Measurements from ENCODE around the gene ST3GAL4. TPM values are rescaled to one million over a fixed set of nuclear protein-coding genes. Genes with fewer than 3 reads are reported as not detected.

The ST3GAL4 gene
- polyA plus RNA-seq, 1 of the 3 experiments (the other 2 are of a cell fraction) = 32.0 TPM

- H3K36me3 ChIP-seq (replicated peaks in 1 of 2; ENCODE audit: control insufficient read depth in 1 of 2, insufficient read depth in 2 of 2, low read length in 1 of 2) = no peaks in the 10 kb centered on the region
- no peaks in the 10 kb centered on the region for H3K9me2 ChIP-seq
- no peak overlapping the region for H2AFZ ChIP-seq (ENCODE audit: low read depth)
- H3K9me3 ChIP-seq = no peaks in the 10 kb centered on the region
- 94% methylated on average over 7 of the region's 7 CpGs for WGBS (ENCODE audit: low lambda C conversion rate)
- H3K4me1 ChIP-seq (ENCODE audit: control insufficient read depth in 1 of 2, insufficient read depth in 2 of 2, low read depth in 1 of 2, low read length in 1 of 2) = peaks cover 0 to 19% of the 10 kb centered on the region in 2 experiments; a peak in 1 of 4 replicates
- TF ChIP-seq MEF2A (IDR thresholded peaks at IDR 0.05; ENCODE audit: borderline replicate concordance, low read depth) (no peak), EZH2phosphoT487 (IDR thresholded peaks at IDR 0.05; ENCODE audit: borderline replicate concordance, low read depth) (no peak), RXRA (IDR thresholded peaks at IDR 0.05; ENCODE audit: borderline replicate concordance, low read depth) (no peak), RCOR1 (IDR thresholded peaks at IDR 0.05; ENCODE audit: low read length) (no peak), GATA2 (CRISPR knock-in tag; IDR thresholded peaks at IDR 0.05) (no peak), FOSL2 (IDR thresholded peaks at IDR 0.05; ENCODE audit: borderline replicate concordance, low read depth) (no peak), IRF3 (IDR thresholded peaks at IDR 0.05; ENCODE audit: low read depth, low read length) (no peak), RFX5 (IDR thresholded peaks at IDR 0.05; ENCODE audit: low read length) (no peak), CHD2 (IDR thresholded peaks at IDR 0.05; ENCODE audit: low read length, partially characterized antibody) (no peak), GABPA (IDR thresholded peaks at IDR 0.05; ENCODE audit: low read depth) (no peak), NFIC (IDR thresholded peaks at IDR 0.05; ENCODE audit: borderline replicate concordance) (no peak)
- no peak overlapping the region for H3K9ac ChIP-seq
- peaks cover 46% of the 10 kb centered on the region for H3K79me2 ChIP-seq (ENCODE audit: insufficient read depth)
- H3K4me2 ChIP-seq = no peak overlapping the region
- H3K27me3 ChIP-seq (ENCODE audit: insufficient read depth) = no peaks in the 10 kb centered on the region
- no peaks in the 10 kb centered on the region; the same call in 1 of the 2 replicates for H4K20me1 ChIP-seq (ENCODE audit: insufficient read depth)
- H3K27ac ChIP-seq (ENCODE audit: low read depth in 2 of 2, low read length in 1 of 2) = no peak overlapping the region
- ChIA-PET POLR2A (no interaction called here), CTCF (no interaction called here)
- no peak overlapping the region for H3K4me3 ChIP-seq (ENCODE audit: low read depth in 2 of 2, low read length in 1 of 2)
- no peak for DNase-seq
- H3F3A ChIP-seq (replicated peaks; ENCODE audit: insufficient read depth) = no peaks in the 10 kb centered on the region
Observed at GRCh38 chr11:126375726-126376125, 20.2 kb downstream of the ST3GAL4 start.

- H3K9me3 ChIP-seq = no peaks in the 10 kb centered on the region
- TF ChIP-seq MAX (IDR thresholded peaks at IDR 0.05; ENCODE audit: low read depth) (no peak), RCOR1 (IDR thresholded peaks at IDR 0.05; ENCODE audit: low read length) (no peak), EZH2phosphoT487 (IDR thresholded peaks at IDR 0.05; ENCODE audit: borderline replicate concordance, low read depth) (no peak), SMC3 (IDR thresholded peaks at IDR 0.05; ENCODE audit: low read depth, low read length) (no peak), ELF1 (IDR thresholded peaks at IDR 0.05) (no peak), ZBTB33 (IDR thresholded peaks at IDR 0.05; ENCODE audit: borderline replicate concordance, low read depth) (no peak), RAD21 (IDR thresholded peaks at IDR 0.05; ENCODE audit: low read length) (no peak), SIN3A (IDR thresholded peaks at IDR 0.05; ENCODE audit: borderline replicate concordance, low read depth, low read length) (no peak), REST (IDR thresholded peaks at IDR 0.05; ENCODE audit: low read depth, low read length) (no peak), FOXJ3 (CRISPR knock-in tag; IDR thresholded peaks at IDR 0.05) (no peak), NRF1 (IDR thresholded peaks at IDR 0.05; ENCODE audit: low read depth, low read length) (no peak)
- H3F3A ChIP-seq (replicated peaks; ENCODE audit: insufficient read depth) = no peaks in the 10 kb centered on the region
- no peaks in the 10 kb centered on the region for H3K9me2 ChIP-seq
- H3K4me3 ChIP-seq (ENCODE audit: low read depth in 2 of 2, low read length in 1 of 2) = no peak overlapping the region
- no peaks in the 10 kb centered on the region; the same call in 1 of the 2 replicates for H4K20me1 ChIP-seq (ENCODE audit: insufficient read depth)
- POLR2A ChIA-PET = no interaction called here
- WGBS (ENCODE audit: low lambda C conversion rate) = 76% methylated on average over 4 of the region's 4 CpGs
- no peaks in the 10 kb centered on the region for H3K27me3 ChIP-seq (ENCODE audit: insufficient read depth)
- H3K27ac ChIP-seq (ENCODE audit: low read depth in 2 of 2, low read length in 1 of 2) = no peak overlapping the region
- no peak for DNase-seq
- no peak overlapping the region for H2AFZ ChIP-seq (ENCODE audit: low read depth)
- H3K9ac ChIP-seq = no peak overlapping the region
- CTCF ChIA-PET = no interaction called here
- H3K36me3 ChIP-seq (replicated peaks in 1 of 2; ENCODE audit: control insufficient read depth in 1 of 2, insufficient read depth in 2 of 2, low read length in 1 of 2) = no peaks in the 10 kb centered on the region
- H3K4me1 ChIP-seq (ENCODE audit: control insufficient read depth in 1 of 2, insufficient read depth in 2 of 2, low read depth in 1 of 2, low read length in 1 of 2) = peaks cover 0 to 19% of the 10 kb centered on the region in 2 experiments; a peak in 1 of 4 replicates
- no peak overlapping the region for H3K4me2 ChIP-seq
- peaks cover 30% of the 10 kb centered on the region for H3K79me2 ChIP-seq (ENCODE audit: insufficient read depth)
Observed at GRCh38 chr11:126378763-126379162, 23.3 kb downstream of the ST3GAL4 start.
